Upper lobe of left lung (tissue), 6 donors: ENCODE measurements around the gene UST. TPM values are rescaled to one million over a fixed set of nuclear protein-coding genes. Genes with fewer than 3 reads are reported as not detected.
A peak's percentile ranks its signal among the peaks of the same experiment; 100 is the strongest.

ENCODE experiments used
- ATAC-seq, 2 donors: fragments of 200-7000 bp; cut with Tn5 transposase; one replicate each; pipeline ENCODE4 v1.9.1; 2022; ENCODE audit warnings: mild to moderate bottlenecking in 2 of 2, moderate library complexity in 2 of 2; ENCODE audit not compliant: low FRiP score in 2 of 2
- DNase-seq, 2 donors: peaks; one replicate each; pipeline ENCODE4 v3.0.0-alpha.2; 2019 to 2020
- H3K27ac ChIP-seq, 4 donors: fragments of 200-600 bp; sonication (generic); one replicate each; pipeline ENCODE4 v1.5.1; 2016 to 2019
- H3K27me3 ChIP-seq, 4 donors: fragments of 200-600 bp; sonication (generic); one replicate each; pipeline ENCODE4 v1.5.1; 2017 to 2019
- H3K36me3 ChIP-seq, 4 donors: fragments of 200-600 bp; sonication (generic); one replicate each; pipeline ENCODE4 v1.5.1; 2016 to 2019
- H3K4me1 ChIP-seq, 4 donors: fragments of 200-600 bp; sonication (generic); one replicate each; pipeline ENCODE4 v1.5.1; 2018 to 2019
- H3K4me3 ChIP-seq, 4 donors: fragments of 200-600 bp; sonication (generic); one replicate each; pipeline ENCODE4 v1.5.1; 2017 to 2019; ENCODE audit warnings: mild to moderate bottlenecking in 2 of 4, moderate library complexity in 1 of 4
- H3K9me3 ChIP-seq, 4 donors: fragments of 200-600 bp; sonication (generic); one replicate each; pipeline ENCODE4 v1.5.1; 2018 to 2019
- EP300 ChIP-seq, 4 donors: sonication (generic); formaldehyde crosslinking; IDR thresholded peaks; one replicate each; pipeline ENCODE4 v1.5.1; 2017; ENCODE audit warnings: antibody characterized with exemption in 4 of 4, control low read depth in 2 of 4
- POLR2A ChIP-seq, 4 donors: fragments of 450-650 bp; IDR thresholded peaks; one replicate each; pipeline ENCODE4 v1.5.1; 2016 to 2017; ENCODE audit warnings: antibody characterized with exemption in 4 of 4, mild to moderate bottlenecking in 2 of 4
- POLR2AphosphoS5 ChIP-seq, 2 donors: sonication (generic); formaldehyde crosslinking; IDR thresholded peaks; one replicate each; pipeline ENCODE4 v1.5.1; 2017; ENCODE audit warnings: antibody characterized with exemption in 2 of 2
- WGBS, 2 donors: methylation state at CpG; one replicate each; pipeline ENCODE4 v1.1.5; 2017 to 2018; 5-methylcytosine and 5-hydroxymethylcytosine counted together
- total RNA-seq, 6 donors: library from RNA; depleted of rRNA in 4 of 6; stranded (reverse); fragments of >200 nt in 4 of 6; gene quantifications; one replicate each; pipeline versions ENCODE4 v1.1.0 to v1.2.1, GENCODE V29; 2016 to 2021
- TF ChIP-seq, protein P1 (sequence below), 6 experiments: fragments of 450-650 bp in 4 of 6; fragments of 200-600 bp in 2 of 6; sonication (generic) in 2 of 6; IDR thresholded peaks; one replicate each; pipeline ENCODE4 v1.5.1; 2016 to 2019; ENCODE audit warnings: antibody characterized with exemption in 6 of 6
- donor health status: DM: no; HTN: no; CAD: no; lungs with moderate emphysema.
- donor health status: DM: no; HTN: yes; CAD: no; lungs with severe emphysema.

The UST gene
- total RNA-seq, 6 donors from 2014 or later: 10.2 to 21.6 (median 14.2) TPM

DNA sequence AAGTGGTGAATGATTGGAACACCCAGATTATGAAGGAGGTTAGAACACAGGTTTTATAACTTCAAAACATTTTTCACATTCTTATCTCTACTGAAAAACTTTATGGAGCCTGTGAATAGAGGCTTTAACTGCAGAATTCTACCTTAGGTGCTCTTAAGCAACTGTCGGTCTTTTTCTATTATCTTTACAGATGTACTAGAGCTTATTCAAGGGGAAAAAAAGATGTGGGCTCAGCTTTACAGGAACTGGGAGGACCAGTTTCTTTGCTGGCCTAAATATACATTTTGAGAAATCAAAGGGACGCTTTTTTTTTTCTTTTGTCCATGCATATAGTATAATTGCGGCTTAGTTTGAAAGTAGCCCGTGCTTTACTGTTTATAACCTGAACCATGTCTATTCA is 58.9 kb downstream of the UST start:
- 62 to 71% methylated on average over 4 of the region's 4 CpGs for WGBS, 2 donors
- H3K4me3 ChIP-seq: peak overlapping the region in 1 of 4 donors; percentile 3
- no peaks in the 10 kb centered on the region for H3K27me3 ChIP-seq
- no peak overlapping the region for H3K27ac ChIP-seq
- DNase-seq (no peak), ATAC-seq (no peak)
- no peaks in the 10 kb centered on the region for H3K36me3 ChIP-seq
- peaks cover 0 to 4% (median 0%) of the 10 kb centered on the region in 4 donors for H3K4me1 ChIP-seq
- no peaks in the 10 kb centered on the region for H3K9me3 ChIP-seq
- TF ChIP-seq, protein P1, sequence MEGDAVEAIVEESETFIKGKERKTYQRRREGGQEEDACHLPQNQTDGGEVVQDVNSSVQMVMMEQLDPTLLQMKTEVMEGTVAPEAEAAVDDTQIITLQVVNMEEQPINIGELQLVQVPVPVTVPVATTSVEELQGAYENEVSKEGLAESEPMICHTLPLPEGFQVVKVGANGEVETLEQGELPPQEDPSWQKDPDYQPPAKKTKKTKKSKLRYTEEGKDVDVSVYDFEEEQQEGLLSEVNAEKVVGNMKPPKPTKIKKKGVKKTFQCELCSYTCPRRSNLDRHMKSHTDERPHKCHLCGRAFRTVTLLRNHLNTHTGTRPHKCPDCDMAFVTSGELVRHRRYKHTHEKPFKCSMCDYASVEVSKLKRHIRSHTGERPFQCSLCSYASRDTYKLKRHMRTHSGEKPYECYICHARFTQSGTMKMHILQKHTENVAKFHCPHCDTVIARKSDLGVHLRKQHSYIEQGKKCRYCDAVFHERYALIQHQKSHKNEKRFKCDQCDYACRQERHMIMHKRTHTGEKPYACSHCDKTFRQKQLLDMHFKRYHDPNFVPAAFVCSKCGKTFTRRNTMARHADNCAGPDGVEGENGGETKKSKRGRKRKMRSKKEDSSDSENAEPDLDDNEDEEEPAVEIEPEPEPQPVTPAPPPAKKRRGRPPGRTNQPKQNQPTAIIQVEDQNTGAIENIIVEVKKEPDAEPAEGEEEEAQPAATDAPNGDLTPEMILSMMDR (IDR thresholded peaks at IDR 0.05): no peak
- TF ChIP-seq POLR2A (IDR thresholded peaks at IDR 0.05) (no peak), EP300 (IDR thresholded peaks at IDR 0.05) (no peak), POLR2AphosphoS5 (IDR thresholded peaks at IDR 0.05) (no peak)

DNA sequence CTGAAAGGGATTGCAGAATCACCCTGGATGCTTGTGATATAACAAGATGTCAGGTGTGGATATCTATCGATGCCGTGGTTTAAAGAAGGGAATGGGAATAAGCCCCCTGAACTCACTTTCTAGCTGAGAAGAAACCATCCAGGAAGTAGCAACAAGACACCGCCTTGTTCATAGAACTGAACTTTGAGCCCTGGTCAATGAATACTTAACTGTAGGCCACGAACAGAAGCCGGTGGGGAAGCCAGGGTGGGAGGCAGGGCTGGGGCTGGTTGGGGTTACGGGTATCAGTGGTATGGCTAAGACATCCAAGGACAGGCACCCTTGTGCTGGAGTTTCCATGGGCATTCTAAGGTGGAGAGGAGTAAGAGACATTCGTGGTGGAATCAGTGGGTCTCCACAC is 61.0 kb downstream of the UST start:
- 83 to 94% methylated on average over 7 of the region's 7 CpGs for WGBS, 2 donors
- Histone ChIP-seq H3K36me3 (no peaks in the 10 kb centered on the region), H3K4me3 (no peak overlapping the region), H3K27me3 (no peaks in the 10 kb centered on the region), H3K27ac (no peak overlapping the region), H3K4me1 (peaks cover 0 to 4% (median 0%) of the 10 kb centered on the region in 4 donors), H3K9me3 (no peaks in the 10 kb centered on the region)
- DNase-seq: no peak
- TF ChIP-seq, protein P1 (IDR thresholded peaks at IDR 0.05): no peak
- no peak for TF ChIP-seq EP300 (IDR thresholded peaks at IDR 0.05)
- TF ChIP-seq POLR2AphosphoS5 (IDR thresholded peaks at IDR 0.05): no peak
- no peak for TF ChIP-seq POLR2A (IDR thresholded peaks at IDR 0.05)
- no peak for ATAC-seq

DNA sequence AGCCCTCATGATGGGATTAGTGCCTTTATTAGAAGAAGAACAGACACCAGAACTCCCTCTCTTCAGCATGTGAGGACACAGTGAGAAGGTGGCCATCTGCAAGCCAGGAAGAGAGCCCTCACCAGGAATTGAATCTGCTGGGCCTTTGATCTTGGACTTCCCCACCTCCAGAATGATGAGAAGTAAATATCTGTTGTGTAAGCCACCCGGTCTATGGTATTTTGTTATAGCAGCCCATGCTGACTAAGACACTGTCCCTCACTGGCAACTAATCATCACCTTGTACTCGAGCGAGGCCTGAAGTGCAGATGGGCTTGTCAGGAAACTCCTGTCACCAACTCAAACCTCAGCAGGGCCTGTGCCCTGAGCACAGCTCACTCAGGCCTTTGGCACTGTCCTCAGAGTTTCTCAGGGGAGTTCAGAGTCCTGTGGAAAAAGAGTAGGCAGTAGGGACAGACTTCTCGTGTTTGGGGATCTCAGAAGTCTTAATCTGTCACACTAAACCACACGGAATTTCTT is 62.0 kb downstream of the UST start:
- 68 to 84% methylated on average over 2 to 5 of the region's 5 CpGs for WGBS, 2 donors
- ATAC-seq (no peak), DNase-seq (no peak)
- Histone ChIP-seq H3K27ac (no peak overlapping the region), H3K4me1 (peaks cover 0 to 4% (median 0%) of the 10 kb centered on the region in 4 donors), H3K27me3 (no peaks in the 10 kb centered on the region), H3K9me3 (no peaks in the 10 kb centered on the region), H3K4me3 (no peak overlapping the region), H3K36me3 (no peaks in the 10 kb centered on the region)
- TF ChIP-seq POLR2AphosphoS5 (IDR thresholded peaks at IDR 0.05) (no peak), EP300 (IDR thresholded peaks at IDR 0.05) (no peak), POLR2A (IDR thresholded peaks at IDR 0.05) (no peak)

DNA sequence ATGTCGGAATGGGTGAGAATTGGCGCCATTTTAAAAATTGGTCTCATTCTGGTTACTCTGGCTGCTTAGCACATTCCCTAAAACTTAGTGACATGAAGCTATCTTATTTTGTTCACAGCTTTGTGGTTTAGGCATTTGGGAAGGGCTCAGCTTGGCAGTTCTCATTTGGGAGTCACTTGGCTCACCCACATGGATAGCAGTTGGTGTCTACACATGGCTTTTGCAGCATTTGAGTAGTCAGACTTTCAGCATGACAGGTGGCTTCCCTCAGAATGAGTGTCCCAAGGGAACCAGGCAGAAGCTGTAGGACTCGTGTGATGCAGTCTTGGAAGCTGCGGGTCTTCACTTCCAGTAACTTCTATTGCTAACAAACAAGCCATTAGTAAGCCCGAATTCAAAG is 64.6 kb downstream of the UST start:
- Histone ChIP-seq H3K27ac (no peak overlapping the region), H3K4me1 (no peaks in the 10 kb centered on the region), H3K27me3 (no peaks in the 10 kb centered on the region), H3K36me3 (no peaks in the 10 kb centered on the region), H3K9me3 (no peaks in the 10 kb centered on the region), H3K4me3 (no peak overlapping the region)
- DNase-seq: no peak
- WGBS, 2 donors: 83 to 86% methylated on average over 5 of the region's 5 CpGs
- TF ChIP-seq POLR2AphosphoS5 (IDR thresholded peaks at IDR 0.05): no peak
- TF ChIP-seq, protein P1 (IDR thresholded peaks at IDR 0.05): no peak
- no peak for TF ChIP-seq EP300 (IDR thresholded peaks at IDR 0.05)
- no peak for TF ChIP-seq POLR2A (IDR thresholded peaks at IDR 0.05)
- peak in 1 of 2 donors; percentile 15 for ATAC-seq

DNA sequence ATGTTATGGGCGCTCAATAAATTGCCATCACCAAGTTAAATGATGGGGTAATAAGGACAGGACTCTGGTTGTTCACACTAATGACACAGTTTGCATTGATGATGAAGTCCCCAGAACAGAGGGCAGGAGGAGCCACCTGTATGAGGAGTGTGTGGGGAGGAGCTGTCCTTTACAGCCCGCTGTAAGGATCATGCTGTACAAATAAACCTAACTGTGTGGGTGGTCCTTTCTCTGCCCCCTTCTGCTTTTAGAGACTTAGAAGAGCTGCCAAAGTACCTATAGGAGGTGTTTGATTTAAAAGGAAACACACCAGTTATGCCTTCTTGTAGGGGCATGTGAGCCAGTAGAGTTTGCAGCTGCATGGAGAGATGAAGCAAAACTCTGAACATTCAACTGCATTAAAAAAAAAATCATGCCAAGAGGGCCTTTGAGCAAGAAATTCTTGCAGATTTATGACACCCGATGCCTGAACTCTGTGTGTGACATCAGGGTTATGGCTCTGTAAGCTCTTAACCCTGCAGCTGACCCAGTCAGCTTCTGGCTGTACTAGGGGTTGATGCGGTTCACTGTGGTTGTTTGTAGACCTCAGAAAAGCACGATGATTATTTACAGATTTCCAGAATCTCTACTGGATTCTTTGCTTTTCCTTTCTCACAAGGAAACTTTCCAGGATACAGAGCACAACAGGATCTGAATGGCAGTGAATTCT is 67.4 kb downstream of the UST start:
- Histone ChIP-seq H3K4me3 (no peak overlapping the region), H3K36me3 (no peaks in the 10 kb centered on the region), H3K27ac (no peak overlapping the region), H3K27me3 (no peaks in the 10 kb centered on the region), H3K4me1 (no peaks in the 10 kb centered on the region), H3K9me3 (no peaks in the 10 kb centered on the region)
- WGBS, 2 donors: 72 to 80% methylated on average over 5 of the region's 5 CpGs
- ATAC-seq (no peak), DNase-seq (no peak)
- TF ChIP-seq POLR2AphosphoS5 (IDR thresholded peaks at IDR 0.05): no peak
- TF ChIP-seq, protein P1 (IDR thresholded peaks at IDR 0.05): no peak
- no peak for TF ChIP-seq POLR2A (IDR thresholded peaks at IDR 0.05)
- TF ChIP-seq EP300 (IDR thresholded peaks at IDR 0.05): no peak
